ENCODE data around the gene LIN7A. TPM values are rescaled to one million over a fixed set of nuclear protein-coding genes. Genes with fewer than 3 reads are reported as not detected.
"Not testable (repeated sequence)": the region's sequence is repeated elsewhere in the genome, so short reads cannot be mapped to it uniquely, and the experiment has no call there.

Gene LIN7A
- polyA plus RNA-seq, 3 donors = 19.2 to 22.4 (median 21.2) TPM

GRCh38 chr12:80935111-80935510 lies 2.6 kb downstream of the LIN7A start:
- DNase-seq = no peak

DNA sequence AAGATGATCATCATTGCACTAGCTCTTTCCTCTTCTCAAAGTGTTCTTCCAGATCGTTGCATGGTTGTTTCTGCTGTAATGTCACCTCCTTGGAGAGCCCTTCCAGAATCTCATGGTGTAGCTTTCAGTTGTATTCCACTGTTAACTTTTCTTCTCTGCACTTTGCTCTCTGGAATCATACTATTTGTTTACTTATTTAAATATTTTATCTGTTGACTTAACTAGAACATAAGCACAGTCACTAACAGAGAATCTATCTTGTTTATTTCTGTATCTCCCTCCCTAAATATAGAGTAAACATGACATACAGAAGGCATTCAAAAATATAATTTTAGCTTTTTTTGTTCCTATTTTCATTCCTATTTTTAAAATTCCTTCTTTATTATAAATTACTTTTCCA lies 11.8 kb downstream of the LIN7A start:
- no peak for DNase-seq

- no peak for DNase-seq
These were observed 12.5 kb downstream of the LIN7A start for GRCh38 chr12:80925237-80925636.

GRCh38 chr12:80924437-80924836 lies 13.3 kb downstream of the LIN7A start:
- DNase-seq = no peak

DNA sequence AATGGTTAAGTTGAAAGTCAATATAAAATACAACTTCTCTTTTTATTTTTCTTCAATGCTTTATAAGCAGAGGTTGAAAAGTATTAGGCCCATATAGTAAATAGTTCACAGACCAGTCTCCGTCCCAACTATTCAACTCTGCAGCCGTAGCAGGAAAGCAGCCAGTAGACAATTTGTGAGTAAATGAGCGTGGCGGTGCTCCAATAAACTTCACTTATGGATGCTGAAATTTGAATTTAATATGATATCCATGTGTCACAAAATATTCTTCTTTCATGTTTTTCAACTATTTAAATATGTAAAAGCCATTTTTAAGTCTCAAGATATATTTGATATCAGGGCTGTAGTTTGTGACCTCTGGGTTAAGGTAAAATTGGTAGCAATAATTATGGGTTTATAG lies 17.7 kb downstream of the LIN7A start:
- DNase-seq = no peak

GRCh38 chr12:80917651-80918050 lies 20.1 kb downstream of the LIN7A start:
- no peak for DNase-seq

GRCh38 chr12:80912901-80913770 lies 24.6 kb downstream of the LIN7A start:
- DNase-seq = no peak

- DNase-seq = no peak
These were observed 28.4 kb downstream of the LIN7A start for GRCh38 chr12:80909370-80909769.

GRCh38 chr12:80902711-80903110 lies 35.0 kb downstream of the LIN7A start:
- no peak for DNase-seq

GRCh38 chr12:80901661-80902060 lies 36.1 kb downstream of the LIN7A start:
- DNase-seq = no peak

DNA sequence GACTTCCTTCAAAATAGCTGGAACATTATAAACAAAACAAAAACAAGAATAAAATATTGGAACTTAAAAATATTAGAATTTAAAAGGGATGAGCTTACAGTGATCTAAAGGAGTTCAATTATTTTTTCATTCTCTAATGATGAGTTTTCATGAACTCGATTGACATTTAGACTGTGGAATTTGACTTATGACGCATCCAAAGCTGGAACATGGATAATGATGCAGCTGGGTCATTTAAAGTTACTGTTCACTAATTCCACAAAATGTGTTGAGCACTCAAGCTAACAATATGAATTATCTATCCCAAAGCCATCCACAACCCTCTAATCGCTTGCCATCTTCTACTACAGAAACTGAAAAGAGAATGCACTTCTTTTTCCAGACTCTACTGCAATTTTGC lies 42.5 kb downstream of the LIN7A start:
- no peak for DNase-seq

DNA sequence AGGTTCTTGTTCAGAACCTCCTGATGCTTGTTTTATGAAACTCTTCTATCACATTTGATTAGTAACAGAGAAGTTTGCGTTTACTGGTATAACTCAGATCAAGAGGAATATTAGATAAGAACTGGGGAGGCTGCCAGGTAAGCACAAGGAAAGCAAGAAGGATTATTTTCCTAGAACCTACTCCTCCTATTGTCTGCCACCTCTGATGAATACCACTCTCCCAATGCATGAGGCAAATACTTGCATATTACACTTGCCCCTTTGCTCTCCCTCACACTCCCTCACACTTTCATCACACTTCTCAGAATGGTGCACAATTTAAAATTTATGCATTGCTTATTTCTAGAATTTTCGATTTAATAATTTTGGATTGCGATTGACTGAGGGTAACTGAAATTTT lies 43.6 kb downstream of the LIN7A start:
- no peak for DNase-seq

- DNase-seq = no peak
These were observed 44.9 kb downstream of the LIN7A start for GRCh38 chr12:80892597-80893445.

- no peak for DNase-seq
These were observed 53.1 kb downstream of the LIN7A start for GRCh38 chr12:80884651-80885050.

GRCh38 chr12:80881106-80881505 lies 56.6 kb downstream of the LIN7A start:
- DNase-seq = no peak

DNA sequence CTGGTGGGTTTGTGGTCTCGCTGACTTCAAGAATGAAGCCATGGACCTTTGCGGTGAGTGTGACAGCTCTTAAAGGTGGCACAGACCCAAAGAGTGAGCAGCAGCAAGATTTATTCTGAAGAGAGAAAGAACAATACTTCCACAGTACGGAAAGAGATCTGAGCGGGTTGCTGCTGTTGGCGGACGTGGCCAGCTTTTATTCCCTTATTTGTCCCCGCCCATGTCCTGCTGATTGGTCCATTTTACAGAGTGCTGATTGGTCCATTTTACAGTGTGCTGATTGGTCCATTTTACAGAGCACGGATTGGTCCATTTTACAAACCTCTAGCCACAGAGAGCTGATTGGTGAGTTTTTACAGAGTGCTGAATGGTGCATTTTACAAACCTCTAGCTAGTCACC lies 59.3 kb downstream of the LIN7A start:
- DNase-seq = not testable (repeated sequence)

DNA sequence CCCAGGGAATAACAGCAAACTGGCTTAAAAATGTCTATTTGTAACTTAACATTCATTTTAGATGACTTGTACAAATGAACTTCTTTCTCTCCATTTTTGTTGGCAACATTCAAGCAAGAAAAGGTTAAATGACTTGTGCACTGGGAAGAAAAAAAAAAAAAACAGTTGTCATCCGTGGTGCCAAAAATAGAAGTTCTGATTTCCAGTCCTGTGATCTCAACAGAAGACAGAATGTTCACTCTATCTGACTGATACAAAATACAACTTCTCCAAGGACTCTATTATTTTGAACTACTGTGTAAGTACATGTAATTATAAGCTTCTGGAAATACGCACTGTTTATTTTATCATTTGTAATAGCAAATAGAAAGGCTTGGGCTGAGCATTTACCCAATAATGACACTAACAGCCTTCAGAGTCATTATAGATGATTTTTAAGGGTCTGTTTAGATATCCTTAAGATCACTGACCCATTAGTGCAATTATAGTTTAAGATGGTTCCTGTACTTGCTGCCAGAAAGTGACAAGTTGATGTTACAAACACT lies 59.9 kb downstream of the LIN7A start:
- DNase-seq = no peak

DNA sequence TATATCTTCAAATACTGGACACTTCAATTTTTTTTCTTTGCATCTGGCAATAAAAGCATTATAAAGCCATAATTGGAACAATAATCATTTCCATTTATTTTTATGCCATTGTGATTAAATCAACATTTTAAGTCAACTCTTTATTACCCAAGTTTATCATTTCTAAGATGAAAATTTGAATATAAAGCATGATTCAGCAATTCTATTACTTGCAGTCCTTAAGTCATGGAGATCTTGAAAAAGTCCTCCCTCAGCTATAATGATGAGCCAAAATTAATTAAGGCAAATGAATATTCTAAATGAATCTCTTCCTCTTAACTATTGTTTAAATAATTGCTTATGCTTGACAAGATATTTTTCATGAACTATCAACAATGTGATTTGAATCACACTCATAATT lies 65.7 kb downstream of the LIN7A start:
- DNase-seq = no peak

GRCh38 chr12:80869264-80869663 lies 68.5 kb downstream of the LIN7A start:
- no peak for DNase-seq

DNA sequence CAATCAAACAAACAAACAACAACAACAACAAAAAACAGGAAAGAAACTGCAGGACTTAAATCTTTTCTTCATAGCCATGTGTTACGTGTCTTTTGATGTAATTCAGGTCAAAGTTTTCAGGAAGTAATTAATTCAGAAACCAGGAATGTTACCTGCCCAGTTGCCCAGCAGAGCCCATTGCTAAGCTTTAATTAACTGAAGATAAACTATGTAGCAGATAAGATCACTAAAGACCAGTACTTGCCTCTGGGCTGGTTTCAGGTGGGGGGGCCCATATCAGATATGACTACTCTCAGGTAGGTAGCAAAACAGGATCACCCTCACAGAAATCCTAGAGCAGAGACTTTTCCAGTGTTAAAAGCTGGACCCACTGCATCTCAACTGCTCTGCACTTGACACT lies 69.2 kb downstream of the LIN7A start:
- peak; percentile 20 for DNase-seq

- no peak for DNase-seq
These were observed 69.8 kb downstream of the LIN7A start for GRCh38 chr12:80867941-80868340.

DNA sequence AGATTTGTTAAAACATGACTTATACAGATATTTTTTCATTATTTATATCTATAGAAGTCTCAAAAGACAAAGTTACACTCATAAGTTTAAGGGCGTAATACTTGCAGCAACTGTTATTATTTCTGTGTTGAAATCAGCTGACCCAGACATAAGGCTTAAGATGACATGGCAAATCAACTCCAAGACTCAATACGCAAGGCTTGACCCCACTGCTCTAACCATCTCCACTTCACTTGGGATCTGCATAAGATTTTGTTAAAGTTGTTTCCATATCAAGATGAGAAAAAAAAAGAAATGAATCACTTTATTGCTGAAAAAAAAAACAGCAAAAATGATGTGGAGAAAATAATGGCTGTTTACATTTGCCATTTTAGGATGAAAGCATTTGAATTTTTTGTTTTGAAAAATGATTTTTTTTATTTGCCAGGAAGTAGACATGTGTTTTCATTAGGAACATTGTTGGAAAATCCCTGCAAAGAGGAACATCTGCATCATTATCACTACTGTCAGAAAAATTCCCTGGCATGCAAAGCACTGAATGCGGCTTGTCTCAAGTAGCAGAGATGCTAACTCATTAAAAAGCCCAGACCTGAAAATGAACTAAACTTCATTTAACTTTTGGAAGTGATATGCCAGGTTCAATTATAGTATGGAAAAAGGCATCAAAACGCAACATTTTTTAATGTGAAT lies 73.5 kb downstream of the LIN7A start:
- DNase-seq = no peak
